ENCODE results near the gene CTSH.

GRCh38 chr15:78872972-78873792 lies 71.7 kb downstream of the CTSH start:
- TF ChIP-seq CTCF (IDR thresholded peaks at IDR 0.05), result peak in 2 of 7 experiments; percentile 18 to 27
- TF ChIP-seq POLR2A (IDR thresholded peaks at IDR 0.05), result peak; percentile 71 to 97 (median 93)
